ENCODE measurements around the gene IGFBP4.
"Not testable (repeated sequence)": the region's sequence is repeated elsewhere in the genome, so short reads cannot be mapped to it uniquely, and the experiment has no call there.

- not testable (repeated sequence) for TF ChIP-seq CTCF, POLR2A, EP300 (IDR thresholded peaks at IDR 0.05)
Measured at GRCh38 chr17:40409540-40409939, 33.7 kb upstream of the IGFBP4 start.

All from tibial nerve (tissue), 4 donors.